ENCODE data around the gene BTF3L4.

The BTF3L4 gene

GRCh38 chr1:52034050-52034384 is 22.1 kb upstream of the BTF3L4 start:
- Histone ChIP-seq H3F3A (ENCODE audit: insufficient read depth, low read length) (peaks cover 25% of the 10 kb centered on the region), H3K36me3 (replicated peaks; ENCODE audit: insufficient read depth, low read length) (no peaks in the 10 kb centered on the region), H3K27me3 (replicated peaks; ENCODE audit: insufficient read depth, low read length) (no peaks in the 10 kb centered on the region), H3K9me3 (replicated peaks; ENCODE audit: insufficient read depth, low read length) (no peaks in the 10 kb centered on the region), H2AFZ (ENCODE audit: low read length) (peak overlapping the region; percentile 75), H3K4me2 (ENCODE audit: low read depth, low read length) (peak overlapping the region; percentile 80; the same call in 1 of the 2 replicates), H3K9ac (ENCODE audit: low read length) (peak overlapping the region; percentile 86; the same call in 1 of the 2 replicates), H4K20me1 (ENCODE audit: insufficient read depth, low read length) (peaks cover 9% of the 10 kb centered on the region; the same call in 1 of the 2 replicates), H3K27ac (ENCODE audit: low read length) (peak overlapping the region; percentile 78; the same call in 1 of the 2 replicates), H3K4me1 (ENCODE audit: low read length) (peaks cover 8% of the 10 kb centered on the region), H3K9me2 (replicated peaks; ENCODE audit: insufficient read depth, low read length) (no peaks in the 10 kb centered on the region), H3K79me2 (ENCODE audit: low read length) (peaks cover 43% of the 10 kb centered on the region), H3K4me3 (ENCODE audit: low read length) (peak overlapping the region; percentile 93; the same call in 1 of the 2 replicates)
- TF ChIP-seq EZH2 (optimal IDR thresholded peaks at IDR 0.05; ENCODE audit: low read depth, low read length), result no peak
- no peak for TF ChIP-seq EZH2phosphoT487 (IDR thresholded peaks at IDR 0.05; ENCODE audit: low read length)
- no peak for TF ChIP-seq CTCF (IDR thresholded peaks at IDR 0.05; ENCODE audit: low read length)
- no peak for DNase-seq

GRCh38 chr1:52037402-52037814 is 18.7 kb upstream of the BTF3L4 start:
- TF ChIP-seq CTCF (IDR thresholded peaks at IDR 0.05; ENCODE audit: low read length) (no peak), EZH2 (optimal IDR thresholded peaks at IDR 0.05; ENCODE audit: low read depth, low read length) (no peak), EZH2phosphoT487 (IDR thresholded peaks at IDR 0.05; ENCODE audit: low read length) (no peak)
- H3F3A ChIP-seq (ENCODE audit: insufficient read depth, low read length), result peaks cover 15% of the 10 kb centered on the region
- no peaks in the 10 kb centered on the region for H3K36me3 ChIP-seq (replicated peaks; ENCODE audit: insufficient read depth, low read length)
- H3K4me1 ChIP-seq (ENCODE audit: low read length), result no peaks in the 10 kb centered on the region
- H4K20me1 ChIP-seq (ENCODE audit: insufficient read depth, low read length), result no peaks in the 10 kb centered on the region
- peaks cover 12% of the 10 kb centered on the region for H3K79me2 ChIP-seq (ENCODE audit: low read length)
- no peaks in the 10 kb centered on the region for H3K9me3 ChIP-seq (replicated peaks; ENCODE audit: insufficient read depth, low read length)
- no peaks in the 10 kb centered on the region for H3K27me3 ChIP-seq (replicated peaks; ENCODE audit: insufficient read depth, low read length)
- no peaks in the 10 kb centered on the region for H3K9me2 ChIP-seq (replicated peaks; ENCODE audit: insufficient read depth, low read length)
- H2AFZ ChIP-seq (ENCODE audit: low read length), result no peak overlapping the region
- no peak overlapping the region for H3K4me3 ChIP-seq (ENCODE audit: low read length)
- H3K27ac ChIP-seq (ENCODE audit: low read length), result no peak overlapping the region
- no peak for DNase-seq
- no peak overlapping the region for H3K9ac ChIP-seq (ENCODE audit: low read length)
- H3K4me2 ChIP-seq (ENCODE audit: low read depth, low read length), result no peak overlapping the region

GRCh38 chr1:52037909-52038308 is 18.2 kb upstream of the BTF3L4 start:
- no peak overlapping the region for H2AFZ ChIP-seq (ENCODE audit: low read length)
- H3K36me3 ChIP-seq (replicated peaks; ENCODE audit: insufficient read depth, low read length), result no peaks in the 10 kb centered on the region
- no peaks in the 10 kb centered on the region for H3K4me1 ChIP-seq (ENCODE audit: low read length)
- H3K4me3 ChIP-seq (ENCODE audit: low read length), result no peak overlapping the region
- no peak overlapping the region for H3K27ac ChIP-seq (ENCODE audit: low read length)
- no peaks in the 10 kb centered on the region for H3K9me2 ChIP-seq (replicated peaks; ENCODE audit: insufficient read depth, low read length)
- peaks cover 7% of the 10 kb centered on the region for H3K79me2 ChIP-seq (ENCODE audit: low read length)
- DNase-seq, result no peak
- H3K4me2 ChIP-seq (ENCODE audit: low read depth, low read length), result no peak overlapping the region
- TF ChIP-seq EZH2 (optimal IDR thresholded peaks at IDR 0.05; ENCODE audit: low read depth, low read length) (no peak), EZH2phosphoT487 (IDR thresholded peaks at IDR 0.05; ENCODE audit: low read length) (no peak)
- H3K9ac ChIP-seq (ENCODE audit: low read length), result no peak overlapping the region
- no peaks in the 10 kb centered on the region for H3K27me3 ChIP-seq (replicated peaks; ENCODE audit: insufficient read depth, low read length)
- no peaks in the 10 kb centered on the region for H3K9me3 ChIP-seq (replicated peaks; ENCODE audit: insufficient read depth, low read length)
- H4K20me1 ChIP-seq (ENCODE audit: insufficient read depth, low read length), result no peaks in the 10 kb centered on the region
- peaks cover 10% of the 10 kb centered on the region for H3F3A ChIP-seq (ENCODE audit: insufficient read depth, low read length)

GRCh38 chr1:52041551-52042185 is 14.4 kb upstream of the BTF3L4 start:
- no peaks in the 10 kb centered on the region; the same call in 1 of the 2 replicates for H3F3A ChIP-seq (ENCODE audit: insufficient read depth, low read length)
- H3K4me2 ChIP-seq (ENCODE audit: low read depth, low read length), result no peak overlapping the region
- no peak for DNase-seq
- H3K9me2 ChIP-seq (replicated peaks; ENCODE audit: insufficient read depth, low read length), result no peaks in the 10 kb centered on the region
- H3K9me3 ChIP-seq (replicated peaks; ENCODE audit: insufficient read depth, low read length), result no peaks in the 10 kb centered on the region
- no peaks in the 10 kb centered on the region for H4K20me1 ChIP-seq (ENCODE audit: insufficient read depth, low read length)
- TF ChIP-seq CTCF (IDR thresholded peaks at IDR 0.05; ENCODE audit: low read length) (no peak), EZH2phosphoT487 (IDR thresholded peaks at IDR 0.05; ENCODE audit: low read length) (no peak), EZH2 (optimal IDR thresholded peaks at IDR 0.05; ENCODE audit: low read depth, low read length) (no peak)
- H3K27ac ChIP-seq (ENCODE audit: low read length), result no peak overlapping the region
- no peak overlapping the region for H3K9ac ChIP-seq (ENCODE audit: low read length)
- H3K4me3 ChIP-seq (ENCODE audit: low read length), result no peak overlapping the region
- H3K79me2 ChIP-seq (ENCODE audit: low read length), result peaks cover 7% of the 10 kb centered on the region; the same call in 1 of the 2 replicates
- H3K36me3 ChIP-seq (replicated peaks; ENCODE audit: insufficient read depth, low read length), result no peaks in the 10 kb centered on the region
- H2AFZ ChIP-seq (ENCODE audit: low read length), result no peak overlapping the region
- no peaks in the 10 kb centered on the region for H3K4me1 ChIP-seq (ENCODE audit: low read length)
- no peaks in the 10 kb centered on the region for H3K27me3 ChIP-seq (replicated peaks; ENCODE audit: insufficient read depth, low read length)

Data from MM.1S (cell line).